CD14-positive monocyte (primary cell): ENCODE measurements around the gene FAM47E. TPM values are rescaled to one million over a fixed set of nuclear protein-coding genes. Genes with fewer than 3 reads are reported as not detected.

ENCODE experiments used
- DNase-seq, 3 donors: peaks; one replicate each; pipeline ENCODE4 v3.0.0-alpha.2; 2011 to 2022
- H2AFZ ChIP-seq: 2 replicates; pipeline ENCODE4 v1.6.0; 2012; ENCODE audit warnings: mild to moderate bottlenecking, low read depth, low read length, inconsistent platforms; ENCODE audit not compliant: insufficient read depth, poor library complexity, severe bottlenecking
- H3K27ac ChIP-seq, 2 donors: 1 replicate in 1 of 2; 2 replicates in 1 of 2; pipeline ENCODE4 v1.5.1; 2012 to 2013; ENCODE audit warnings: low read length in 2 of 2, control low read depth in 1 of 2, inconsistent platforms in 1 of 2, low read depth in 1 of 2, mild to moderate bottlenecking in 1 of 2
- H3K27me3 ChIP-seq, 2 donors: one replicate each; pipeline versions ENCODE4 v1.6.0 to v1.6.1; 2011 to 2013; ENCODE audit warnings: low read length in 2 of 2; ENCODE audit not compliant: control insufficient read depth in 2 of 2, insufficient read depth in 2 of 2
- H3K36me3 ChIP-seq, 2 donors: replicated peaks in 1 of 2; 1 replicate in 1 of 2; 2 replicates in 1 of 2; pipeline versions ENCODE4 v1.5.1 to v1.6.1; 2012 to 2013; ENCODE audit warnings: low read length in 2 of 2, control low read depth in 1 of 2, inconsistent platforms in 1 of 2, mild to moderate bottlenecking in 1 of 2; ENCODE audit not compliant: insufficient read depth in 2 of 2, control insufficient read depth in 1 of 2
- H3K4me1 ChIP-seq, 2 donors: 1 replicate in 1 of 2; 2 replicates in 1 of 2; pipeline versions ENCODE4 v1.5.1 to v1.6.1; 2012 to 2013; ENCODE audit warnings: low read length in 2 of 2, control low read depth in 1 of 2, inconsistent platforms in 1 of 2, mild to moderate bottlenecking in 1 of 2, moderate library complexity in 1 of 2; ENCODE audit not compliant: insufficient read depth in 2 of 2, control insufficient read depth in 1 of 2
- H3K4me2 ChIP-seq: replicated peaks from 2 replicates; pipeline ENCODE3; 2012; ENCODE audit warnings: low read length, moderate library complexity, mild to moderate bottlenecking; ENCODE audit not compliant: poor library complexity, severe bottlenecking; ENCODE audit errors: extremely low read depth
- H3K4me3 ChIP-seq, 3 experiments: fragments of 200-600 bp in 1 of 3; sonication (generic) in 1 of 3; replicated peaks in 1 of 3; 1 replicate in 2 of 3; 2 replicates in 1 of 3; pipeline ENCODE4 v1.5.1; 2011 to 2013; ENCODE audit warnings: low read length in 3 of 3, mild to moderate bottlenecking in 3 of 3, control low read depth in 2 of 3, low read depth in 2 of 3, inconsistent platforms in 1 of 3, moderate library complexity in 1 of 3
- H3K79me2 ChIP-seq: 2 replicates; pipeline ENCODE4 v1.6.0; 2012; ENCODE audit warnings: mild to moderate bottlenecking, control low read depth, inconsistent platforms, low read length, moderate library complexity; ENCODE audit not compliant: insufficient read depth
- H3K9ac ChIP-seq: 2 replicates; pipeline ENCODE4 v1.6.0; 2017; ENCODE audit warnings: low read length, mild to moderate bottlenecking; ENCODE audit not compliant: insufficient read depth, poor library complexity, severe bottlenecking
- H3K9me3 ChIP-seq, 2 donors: replicated peaks in 1 of 2; 1 replicate in 1 of 2; 2 replicates in 1 of 2; pipeline versions ENCODE4 v1.5.1 to v1.6.1; 2012 to 2013; ENCODE audit warnings: low read length in 2 of 2, control low read depth in 1 of 2; ENCODE audit not compliant: control insufficient read depth in 1 of 2, insufficient read depth in 1 of 2
- H4K20me1 ChIP-seq: 2 replicates; pipeline ENCODE4 v1.6.0; 2012; ENCODE audit warnings: mild to moderate bottlenecking, low read length, control low read depth, moderate library complexity; ENCODE audit not compliant: insufficient read depth
- H3K27ac Mint-ChIP-seq, 7 donors: one replicate each; pipeline ENCODE4 v1.8.0; 2020; ENCODE audit warnings: mild to moderate bottlenecking in 7 of 7, mixed read lengths in 7 of 7, moderate library complexity in 6 of 7, inconsistent platforms in 2 of 7
- H3K27me3 Mint-ChIP-seq, 3 donors: one replicate each; pipeline ENCODE4 v1.8.0; 2021 to 2022; ENCODE audit warnings: low read depth in 3 of 3, mild to moderate bottlenecking in 3 of 3, mixed read lengths in 3 of 3, moderate library complexity in 3 of 3, inconsistent platforms in 1 of 3
- H3K36me3 Mint-ChIP-seq, 2 donors: one replicate each; pipeline ENCODE4 v1.8.0; 2020; ENCODE audit warnings: mixed read lengths in 2 of 2, inconsistent platforms in 1 of 2, mild to moderate bottlenecking in 1 of 2
- H3K4me1 Mint-ChIP-seq: one replicate; pipeline ENCODE4 v1.8.0; 2020; ENCODE audit warnings: mild to moderate bottlenecking, mixed read lengths
- H3K4me3 Mint-ChIP-seq, 2 donors: one replicate each; pipeline ENCODE4 v1.8.0; 2020; ENCODE audit warnings: mild to moderate bottlenecking in 2 of 2, mixed read lengths in 2 of 2, moderate library complexity in 1 of 2
- H3K9me3 Mint-ChIP-seq, 7 donors: one replicate each; pipeline ENCODE4 v1.8.0; 2020 to 2022; ENCODE audit warnings: mixed read lengths in 7 of 7, mild to moderate bottlenecking in 6 of 7, moderate library complexity in 6 of 7, inconsistent platforms in 2 of 7
- CTCF ChIP-seq: fragments of 200-600 bp; IDR thresholded peaks from one replicate; pipeline ENCODE4 v1.8.0; 2022; ENCODE audit warnings: antibody characterized with exemption, mild to moderate bottlenecking
- WGBS: methylation state at CpG from one replicate; pipeline ENCODE4 v1.1.5; 2013; ENCODE audit warnings: missing lambda C conversion rate; ENCODE audit not compliant: insufficient coverage; 5-methylcytosine and 5-hydroxymethylcytosine counted together
- intact Hi-C, 2 donors: fragments of 100-400 bp; cut with micrococcal nuclease; formaldehyde crosslinking; loops; one replicate each; pipeline versions ENCODE4 v1.15.0 to v1.15.1; 2023
- polyA plus RNA-seq, 3 donors: library from polyadenylated mRNA; depleted of rRNA in 1 of 3; unstranded in 2 of 3; stranded (reverse) in 1 of 3; fragments of 300-500 nt in 2 of 3; fragments of >200 nt in 1 of 3; fragmentation: Illumina TruSeq in 2 of 3; gene quantifications; 1 replicate in 2 of 3; 2 replicates in 1 of 3; pipeline ENCODE4 v1.2.3, GENCODE V29; 2012 to 2021

FAM47E gene
- polyA plus RNA-seq, 3 donors, result 0.31 TPM; not detected in 2

GRCh38 chr4:76266627-76267026 is 15.1 kb downstream of the FAM47E start:
- no peaks in the 10 kb centered on the region for H3K9me3 ChIP-seq
- Mint-ChIP-seq H3K4me3 (no peak overlapping the region), H3K4me1 (no peaks in the 10 kb centered on the region), H3K27ac (no peak overlapping the region), H3K27me3 (peaks cover 0 to 2% (median 0%) of the 10 kb centered on the region in 3 donors), H3K36me3 (no peaks in the 10 kb centered on the region), H3K9me3 (no peaks in the 10 kb centered on the region)
- H3K79me2 ChIP-seq, result no peaks in the 10 kb centered on the region
- no peaks in the 10 kb centered on the region for H4K20me1 ChIP-seq
- intact Hi-C loops, result no loop called here
- H3K27ac ChIP-seq, result no peak overlapping the region
- H3K4me2 ChIP-seq, result no peak overlapping the region
- DNase-seq, result no peak
- TF ChIP-seq CTCF, result no peak
- no peaks in the 10 kb centered on the region for H3K27me3 ChIP-seq
- no peaks in the 10 kb centered on the region for H3K4me1 ChIP-seq
- H3K9ac ChIP-seq, result no peak overlapping the region
- no peak overlapping the region for H3K4me3 ChIP-seq
- 100% methylated on average over 3 of the region's 3 CpGs for WGBS
- no peak overlapping the region for H2AFZ ChIP-seq
- H3K36me3 ChIP-seq, result no peaks in the 10 kb centered on the region

GRCh38 chr4:76267811-76268210 is 16.3 kb downstream of the FAM47E start:
- H2AFZ ChIP-seq, result no peak overlapping the region
- Mint-ChIP-seq H3K4me3 (no peak overlapping the region), H3K27me3 (no peaks in the 10 kb centered on the region), H3K9me3 (no peaks in the 10 kb centered on the region), H3K4me1 (peaks cover 7% of the 10 kb centered on the region), H3K36me3 (no peaks in the 10 kb centered on the region), H3K27ac (no peak overlapping the region)
- no peak overlapping the region for H3K4me2 ChIP-seq
- DNase-seq, result no peak
- intact Hi-C loops, result no loop called here
- H3K79me2 ChIP-seq, result no peaks in the 10 kb centered on the region
- WGBS, result 100% methylated on average over 4 of the region's 6 CpGs
- H3K36me3 ChIP-seq, result no peaks in the 10 kb centered on the region
- H3K4me1 ChIP-seq, result no peaks in the 10 kb centered on the region
- no peak overlapping the region for H3K4me3 ChIP-seq
- TF ChIP-seq CTCF, result no peak
- H4K20me1 ChIP-seq, result no peaks in the 10 kb centered on the region
- no peaks in the 10 kb centered on the region for H3K27me3 ChIP-seq
- no peaks in the 10 kb centered on the region for H3K9me3 ChIP-seq
- no peak overlapping the region for H3K9ac ChIP-seq
- H3K27ac ChIP-seq, result no peak overlapping the region
